AG09309 (cell line): Measurements from ENCODE around the gene ARID5B.

Experiments used
- DNase-seq: peaks from one replicate; pipeline ENCODE4 v3.0.0-alpha.2; 2010; ENCODE audit warnings: low read depth
- H3K4me3 ChIP-seq: 2 replicates; pipeline ENCODE4 v1.5.1; 2011; ENCODE audit warnings: mild to moderate bottlenecking, low read depth, low read length, moderate library complexity; ENCODE audit not compliant: control insufficient read depth
- TF ChIP-seq, protein P1 (sequence below): IDR thresholded peaks from 2 replicates; pipeline ENCODE4 v1.5.1; 2011; ENCODE audit warnings: mild to moderate bottlenecking, low read depth, low read length, inconsistent platforms; ENCODE audit not compliant: insufficient read depth, control insufficient read depth; ENCODE audit errors: missing control alignments

The ARID5B gene

DNA sequence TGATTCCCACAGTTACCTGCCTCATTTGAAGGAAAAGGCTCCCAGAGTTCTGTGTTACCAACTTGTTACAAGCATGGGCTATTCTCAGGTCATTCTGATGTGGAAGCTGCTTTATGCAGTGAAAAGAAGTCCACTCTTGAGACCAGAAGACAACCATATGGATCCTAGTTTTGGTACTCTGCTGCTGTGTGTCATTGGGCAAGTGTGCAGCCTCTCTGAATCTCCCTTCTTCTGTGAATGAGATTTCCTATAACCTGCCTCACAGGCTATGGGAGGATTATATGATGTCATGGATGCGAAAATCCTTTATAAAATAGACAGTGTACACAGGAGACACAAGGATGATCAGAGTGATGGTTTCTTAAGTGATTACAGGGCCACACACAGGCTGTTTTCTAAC lies 166.1 kb downstream of the ARID5B start:
- TF ChIP-seq, protein P1, sequence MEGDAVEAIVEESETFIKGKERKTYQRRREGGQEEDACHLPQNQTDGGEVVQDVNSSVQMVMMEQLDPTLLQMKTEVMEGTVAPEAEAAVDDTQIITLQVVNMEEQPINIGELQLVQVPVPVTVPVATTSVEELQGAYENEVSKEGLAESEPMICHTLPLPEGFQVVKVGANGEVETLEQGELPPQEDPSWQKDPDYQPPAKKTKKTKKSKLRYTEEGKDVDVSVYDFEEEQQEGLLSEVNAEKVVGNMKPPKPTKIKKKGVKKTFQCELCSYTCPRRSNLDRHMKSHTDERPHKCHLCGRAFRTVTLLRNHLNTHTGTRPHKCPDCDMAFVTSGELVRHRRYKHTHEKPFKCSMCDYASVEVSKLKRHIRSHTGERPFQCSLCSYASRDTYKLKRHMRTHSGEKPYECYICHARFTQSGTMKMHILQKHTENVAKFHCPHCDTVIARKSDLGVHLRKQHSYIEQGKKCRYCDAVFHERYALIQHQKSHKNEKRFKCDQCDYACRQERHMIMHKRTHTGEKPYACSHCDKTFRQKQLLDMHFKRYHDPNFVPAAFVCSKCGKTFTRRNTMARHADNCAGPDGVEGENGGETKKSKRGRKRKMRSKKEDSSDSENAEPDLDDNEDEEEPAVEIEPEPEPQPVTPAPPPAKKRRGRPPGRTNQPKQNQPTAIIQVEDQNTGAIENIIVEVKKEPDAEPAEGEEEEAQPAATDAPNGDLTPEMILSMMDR = no peak
- no peak overlapping the region for H3K4me3 ChIP-seq
- DNase-seq = no peak

DNA sequence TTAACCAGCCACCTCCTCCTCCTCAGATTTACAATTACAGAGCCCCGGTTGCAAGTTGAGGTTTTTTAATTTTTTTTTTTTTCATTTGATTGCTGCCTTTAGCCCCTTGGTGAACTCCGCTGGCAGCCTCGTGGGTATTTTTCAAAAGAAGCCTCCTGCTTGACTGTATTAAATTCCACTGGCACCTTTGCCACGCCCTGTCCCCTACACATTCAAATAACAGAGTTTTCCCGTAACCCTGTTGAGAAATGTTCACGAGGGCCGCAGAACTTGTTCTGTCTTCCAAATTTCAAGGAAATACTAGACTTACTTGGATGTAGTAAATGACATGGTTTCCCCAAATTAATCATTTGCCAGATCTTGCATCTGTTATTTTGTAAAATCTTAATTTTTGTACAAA lies 167.0 kb downstream of the ARID5B start:
- no peak overlapping the region for H3K4me3 ChIP-seq
- TF ChIP-seq, protein P1 = no peak
- DNase-seq = no peak

DNA sequence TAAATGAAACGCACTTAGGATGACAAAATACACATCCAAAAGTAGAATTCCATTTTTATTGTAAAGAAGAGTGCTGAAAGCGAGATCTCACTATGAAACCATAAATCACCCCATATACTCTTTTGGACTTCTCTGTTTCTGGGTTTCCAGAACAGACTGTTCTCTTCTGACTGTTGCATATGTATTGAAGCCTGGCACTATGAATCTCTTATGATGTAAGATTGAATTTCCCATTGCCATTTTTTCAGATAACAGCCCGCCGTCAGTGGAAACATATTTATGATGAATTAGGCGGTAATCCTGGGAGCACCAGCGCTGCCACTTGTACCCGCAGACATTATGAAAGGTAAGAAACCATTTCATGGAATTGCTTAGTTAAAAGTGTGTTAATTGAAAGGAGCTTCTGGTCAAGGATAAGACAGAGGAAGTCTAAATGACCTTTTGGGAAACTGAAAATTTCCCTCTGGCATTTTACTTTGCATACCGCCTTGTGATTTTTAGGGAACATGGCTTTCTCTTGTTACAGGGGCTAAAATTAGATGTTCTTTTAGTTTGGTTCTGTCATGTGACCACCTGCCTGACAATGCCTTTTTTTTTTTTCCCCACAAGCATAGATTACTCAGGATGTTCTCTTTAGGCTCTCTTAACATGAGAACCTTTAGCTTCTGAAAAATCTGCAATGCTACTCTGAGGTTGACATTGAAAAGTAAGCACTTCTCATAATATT lies 168.1 kb downstream of the ARID5B start:
- TF ChIP-seq, protein P1 = no peak
- no peak overlapping the region for H3K4me3 ChIP-seq
- no peak for DNase-seq

DNA sequence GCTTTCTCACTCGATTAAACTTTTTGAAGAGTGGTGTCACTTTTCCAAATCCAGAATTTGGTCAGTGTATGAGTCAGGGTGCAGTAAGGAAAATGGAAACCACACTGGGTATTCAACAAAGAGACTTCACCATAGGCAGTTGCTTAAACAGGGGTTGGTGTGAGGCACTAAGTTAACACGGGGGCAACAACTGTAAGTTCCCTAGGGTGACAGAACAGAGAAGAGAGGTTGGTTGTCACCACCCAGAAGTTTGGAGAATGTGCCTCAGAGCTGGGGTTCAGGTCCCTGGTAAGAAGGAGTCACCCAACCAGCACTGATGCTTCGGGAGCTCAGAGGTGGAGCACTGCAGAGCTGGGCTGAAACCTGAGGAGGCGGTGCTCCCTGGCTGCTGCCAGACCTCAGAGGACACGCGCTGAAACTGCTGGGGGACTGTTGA lies 170.4 kb downstream of the ARID5B start:
- TF ChIP-seq, protein P1 = no peak
- H3K4me3 ChIP-seq = no peak overlapping the region
- DNase-seq = no peak

DNA sequence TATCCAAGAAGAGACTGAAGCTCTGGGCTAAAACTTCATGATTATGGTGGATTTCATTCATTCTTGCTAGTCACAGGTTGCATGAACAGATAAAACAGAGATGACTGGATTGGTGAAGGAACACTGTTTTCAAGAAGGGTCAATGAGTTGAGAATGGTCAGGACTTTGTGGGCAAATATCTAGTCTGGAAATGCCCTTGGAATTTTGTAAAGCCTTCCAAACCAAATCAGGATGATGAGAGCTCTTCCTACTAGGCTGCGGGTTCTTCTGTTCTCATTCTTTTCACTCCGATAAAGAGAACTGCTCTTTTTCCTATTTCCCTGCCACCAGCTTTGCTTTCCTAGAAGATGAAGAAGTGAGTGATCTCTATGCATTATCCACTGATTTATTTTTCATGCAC lies 171.4 kb downstream of the ARID5B start:
- no peak for DNase-seq
- no peak overlapping the region for H3K4me3 ChIP-seq
- TF ChIP-seq, protein P1 = no peak

DNA sequence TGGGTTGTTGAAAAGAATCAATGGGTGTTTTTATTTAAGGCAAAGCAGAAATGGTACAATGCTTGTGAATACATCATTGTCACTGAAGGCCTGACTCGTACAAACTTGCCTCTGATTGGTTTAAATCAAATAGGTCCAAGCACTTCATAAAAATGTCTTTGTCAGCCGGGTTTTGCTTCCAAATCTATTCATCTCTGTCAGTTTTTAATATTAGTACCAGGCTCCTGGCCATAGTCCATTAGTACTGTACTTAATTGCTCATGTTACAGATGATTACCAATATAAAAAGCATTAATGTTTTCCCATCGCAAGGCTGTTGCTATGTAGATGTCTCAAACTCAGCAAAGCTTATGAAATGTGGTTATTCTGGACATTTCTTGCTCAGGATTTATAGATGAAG lies 171.9 kb downstream of the ARID5B start:
- H3K4me3 ChIP-seq = no peak overlapping the region
- DNase-seq = no peak
- TF ChIP-seq, protein P1 = no peak
